Activated naive CD4-positive, alpha-beta T cell (primary cell): ENCODE results near the gene CRYL1.

Experiments used
- DNase-seq, 4 experiments: peaks; one replicate each; lab custom pipeline; 2025; lab: John Stamatoyannopoulos, UW

Gene CRYL1

GRCh38 chr13:20424559-20424852 lies 101.2 kb downstream of the CRYL1 start:
- DNase-seq: no peak

DNA sequence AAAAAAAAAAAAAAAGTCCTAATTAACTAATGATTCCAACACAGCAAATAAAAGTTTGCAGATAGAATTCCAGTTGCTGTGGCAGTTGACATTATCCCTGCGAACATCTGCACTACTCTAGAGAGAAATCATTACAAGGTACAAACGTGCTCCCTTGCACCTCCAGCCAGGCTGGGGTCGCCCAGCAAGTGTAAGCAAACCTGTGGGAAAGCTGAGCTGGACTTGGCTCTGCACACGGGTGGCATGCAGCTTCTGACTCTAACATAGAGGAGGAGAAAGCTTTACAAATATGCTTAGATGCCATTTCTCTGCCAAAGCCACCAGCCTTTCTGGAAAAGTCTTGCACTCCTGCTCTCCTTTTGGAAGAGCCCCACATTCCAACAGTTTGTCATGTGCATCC lies 103.3 kb downstream of the CRYL1 start:
- DNase-seq: no peak

GRCh38 chr13:20420938-20421337 lies 104.7 kb downstream of the CRYL1 start:
- DNase-seq: no peak

DNA sequence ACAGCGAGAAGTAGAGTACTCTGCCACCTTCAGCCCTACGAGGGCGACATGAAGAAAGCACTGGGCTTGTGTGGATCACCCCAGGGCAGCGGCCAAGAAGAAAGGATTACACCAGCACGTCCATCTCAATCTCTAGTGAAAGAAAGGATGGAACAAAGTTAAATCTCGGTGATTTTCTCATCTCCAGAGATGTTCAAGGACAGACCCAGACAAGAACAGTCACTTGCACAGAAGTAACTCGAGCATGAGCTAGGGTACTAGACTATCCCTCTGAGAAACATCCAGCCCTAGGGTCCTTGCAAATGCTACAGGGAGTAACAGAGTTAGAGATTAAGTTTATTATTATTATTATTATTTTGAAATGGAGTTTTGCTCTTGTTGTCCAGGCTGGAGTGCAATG lies 106.7 kb downstream of the CRYL1 start:
- no peak for DNase-seq

DNA sequence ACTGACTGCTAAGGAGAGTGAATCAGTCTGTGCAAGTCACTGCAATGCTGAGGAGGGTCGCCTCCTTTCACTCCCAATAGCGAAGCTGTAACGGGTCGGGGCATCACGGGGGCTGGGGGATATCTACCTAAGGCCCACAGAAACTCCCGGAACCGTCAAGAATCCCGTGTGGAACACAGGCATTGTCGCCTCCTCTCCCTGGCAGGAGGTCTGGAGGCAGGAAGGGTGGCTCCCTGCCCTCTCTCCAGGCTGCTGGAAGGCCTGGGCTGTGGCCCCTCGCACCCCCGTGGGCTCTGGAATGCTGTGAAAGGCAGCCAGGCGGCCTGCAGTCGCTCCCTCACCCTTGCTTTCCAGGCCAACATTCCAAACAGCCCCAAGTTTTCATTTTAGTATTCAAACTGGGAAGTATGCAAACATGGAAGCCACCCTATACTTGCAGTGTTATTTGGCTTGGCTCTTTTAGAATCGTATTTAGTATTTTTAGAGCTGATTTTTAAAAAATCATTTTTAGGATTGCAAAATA lies 109.4 kb downstream of the CRYL1 start:
- DNase-seq: no peak

- no peak for DNase-seq
Observed at GRCh38 chr13:20415694-20416107, 110.0 kb downstream of the CRYL1 start.

- no peak for DNase-seq
Observed at GRCh38 chr13:20415306-20415679, 110.4 kb downstream of the CRYL1 start.

DNA sequence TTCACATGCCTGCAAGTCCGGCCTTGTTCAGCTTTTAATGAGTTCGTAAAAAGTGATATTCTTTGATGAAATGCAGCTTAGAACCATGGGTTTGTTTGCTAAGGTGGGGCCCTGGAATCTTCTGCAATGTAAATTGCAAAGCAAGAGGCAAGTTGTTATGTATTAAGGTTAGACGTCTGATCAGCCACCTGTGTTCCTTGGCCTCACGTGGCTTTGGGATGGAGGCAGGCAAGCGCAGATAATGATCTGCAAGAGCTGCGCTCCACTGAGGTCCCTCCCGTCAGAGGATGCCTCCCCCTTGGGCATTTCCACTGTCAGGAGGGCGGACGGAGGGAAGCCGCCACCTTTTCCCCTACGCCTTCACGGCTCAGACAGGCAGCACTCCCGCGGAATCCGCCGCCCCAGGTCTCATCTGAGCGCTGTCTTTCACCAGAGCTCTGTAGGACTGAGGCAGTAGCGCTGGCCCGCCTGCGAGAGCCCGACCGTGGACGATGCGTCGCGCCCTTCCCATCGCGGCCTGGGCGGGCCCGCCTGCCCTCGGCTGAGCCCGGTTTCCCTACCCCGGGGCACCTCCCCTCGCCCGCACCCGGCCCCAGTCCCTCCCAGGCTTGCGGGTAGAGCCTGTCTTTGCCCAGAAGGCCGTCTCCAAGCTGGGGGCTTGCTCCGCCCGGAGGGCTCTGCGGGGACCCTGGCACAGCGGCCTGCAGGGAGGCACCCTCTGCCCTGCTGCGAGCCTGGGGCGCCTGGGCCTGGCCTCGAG lies 110.9 kb downstream of the CRYL1 start:
- DNase-seq: no peak

GRCh38 chr13:20412691-20413355 lies 112.8 kb downstream of the CRYL1 start:
- no peak for DNase-seq

DNA sequence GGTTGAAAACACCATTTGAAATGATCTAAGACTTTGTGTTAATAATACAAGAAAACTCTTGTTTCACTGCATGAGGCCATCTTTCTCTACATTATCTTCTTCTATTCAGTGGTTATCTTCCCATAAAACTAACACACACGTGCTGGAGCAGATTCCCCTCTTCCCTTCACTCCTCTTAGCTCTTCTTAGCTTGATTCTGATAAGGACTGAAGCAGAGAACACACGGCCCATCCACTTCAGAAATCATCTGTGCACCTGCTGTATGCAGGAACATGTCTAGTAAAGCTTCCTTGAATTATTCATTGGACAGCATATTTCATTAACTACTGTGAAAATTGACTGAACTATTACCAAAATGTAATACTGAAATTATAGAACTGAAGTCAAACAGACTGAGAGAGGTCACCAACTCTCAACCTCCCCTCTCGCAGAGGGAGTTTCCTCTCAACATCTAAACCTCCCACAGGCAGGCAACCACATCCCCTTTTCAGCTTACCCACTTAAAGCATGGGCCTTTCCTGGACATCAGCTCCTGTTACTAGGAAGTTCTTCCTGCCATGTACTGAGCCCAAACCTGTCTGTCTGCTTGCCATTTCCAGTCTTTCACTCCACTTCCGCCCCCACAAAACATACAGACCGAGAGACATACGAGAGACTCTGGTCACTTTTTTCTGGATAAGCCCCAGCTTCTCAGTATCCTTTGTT lies 113.9 kb downstream of the CRYL1 start:
- no peak for DNase-seq

GRCh38 chr13:20410726-20411125 lies 114.9 kb downstream of the CRYL1 start:
- no peak for DNase-seq

DNA sequence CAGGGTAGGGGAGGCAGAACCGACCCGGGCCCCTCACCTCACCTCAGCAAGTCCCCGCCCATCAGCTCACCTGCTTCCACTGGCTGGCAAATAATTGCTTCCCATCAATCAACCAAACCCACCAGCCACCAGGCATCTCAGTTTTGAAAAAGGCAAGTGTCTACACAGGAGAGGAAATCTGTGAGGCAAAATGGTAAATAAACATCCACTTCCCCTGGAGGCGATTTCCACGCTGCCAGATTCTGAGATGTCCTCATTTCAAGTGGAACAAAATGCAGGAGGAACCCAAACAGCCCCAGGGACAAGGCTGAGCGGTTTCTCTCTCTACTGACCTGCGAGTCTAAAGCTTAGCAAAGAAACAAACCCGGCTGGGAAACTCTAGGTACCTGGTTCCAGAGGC lies 117.5 kb downstream of the CRYL1 start:
- DNase-seq: no peak

DNA sequence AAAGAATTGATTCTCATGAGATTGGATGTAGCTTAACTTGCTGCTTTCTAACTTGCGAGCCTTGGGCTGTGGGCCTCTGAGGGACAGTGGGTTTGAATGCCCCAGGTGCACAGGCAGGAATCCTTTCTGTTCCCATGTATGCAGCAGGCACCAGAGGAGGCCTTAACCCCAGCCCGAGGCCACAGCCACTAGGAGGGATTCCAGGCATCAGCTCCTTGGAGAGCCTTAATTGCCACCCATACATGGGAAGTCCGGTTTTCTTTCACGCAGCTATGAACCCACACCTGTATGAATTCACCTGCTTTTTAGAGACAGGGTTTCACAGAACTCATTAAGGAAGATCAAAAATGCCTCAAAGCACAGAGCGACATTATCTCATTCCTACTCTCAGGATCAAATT lies 117.9 kb downstream of the CRYL1 start:
- no peak for DNase-seq

- no peak for DNase-seq
Observed at GRCh38 chr13:20405691-20406090, 120.0 kb downstream of the CRYL1 start.

DNA sequence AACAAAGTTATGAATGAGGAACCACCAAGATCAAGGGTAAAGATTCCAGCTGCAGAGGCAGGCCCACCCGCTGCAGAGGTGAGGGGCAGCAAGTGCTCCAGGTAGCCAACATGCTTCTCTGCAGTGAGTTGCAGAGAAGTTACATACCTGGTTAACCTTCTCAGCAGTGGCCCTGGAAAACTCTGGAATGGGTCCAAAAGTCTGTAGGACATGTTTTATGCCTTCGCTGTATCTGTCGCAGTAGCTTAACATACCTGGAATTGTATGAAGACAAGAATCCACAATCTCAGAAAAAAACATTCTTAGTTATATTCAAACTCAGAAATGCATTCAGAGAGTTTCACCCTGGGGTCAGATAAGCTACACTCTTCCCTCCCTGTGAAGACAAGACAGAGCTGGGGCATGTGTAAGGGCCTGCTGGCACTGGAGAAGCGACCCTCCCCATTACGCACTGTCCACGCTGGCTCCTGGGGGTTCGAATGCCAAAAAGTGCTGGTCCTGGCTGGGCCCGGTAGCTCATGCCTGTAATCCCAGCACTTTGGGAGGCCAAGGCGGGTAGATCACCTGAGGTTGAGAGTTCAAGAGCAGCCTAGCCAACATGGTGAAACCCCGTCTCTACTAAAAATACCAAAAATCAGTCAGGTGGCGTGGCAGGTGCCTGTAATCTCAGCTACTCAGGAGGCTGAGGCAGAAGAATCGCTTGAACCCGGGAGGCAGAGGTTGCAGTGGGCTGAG lies 121.0 kb downstream of the CRYL1 start:
- DNase-seq: no peak

- no peak for DNase-seq
Observed at GRCh38 chr13:20403826-20404225, 121.8 kb downstream of the CRYL1 start.

- DNase-seq: no peak
Observed at GRCh38 chr13:20402881-20403280, 122.8 kb downstream of the CRYL1 start.

GRCh38 chr13:20401931-20402856 lies 123.5 kb downstream of the CRYL1 start:
- DNase-seq: no peak

- no peak for DNase-seq
Observed at GRCh38 chr13:20401531-20401930, 124.1 kb downstream of the CRYL1 start.

GRCh38 chr13:20400774-20401173 lies 124.9 kb downstream of the CRYL1 start:
- DNase-seq: no peak

GRCh38 chr13:20399961-20400360 lies 125.7 kb downstream of the CRYL1 start:
- no peak for DNase-seq
